Activated CD4-positive, alpha-beta memory T cell treated with anti-CD3 and anti-CD28 coated beads, Interleukin-2, amount 10 ng/mL, durations not matched to agents 7 days and 5 days (primary cell): ENCODE measurements around the gene FGF12. TPM values are rescaled to one million over a fixed set of nuclear protein-coding genes. Genes with fewer than 3 reads are reported as not detected.
A peak's percentile ranks its signal among the peaks of the same experiment; 100 is the strongest.

Experiments used
- CTCF ChIA-PET: fragments of 350-600 bp; sonication (Branson Sonifier 250); formaldehyde crosslinking; loops from one replicate; lab custom pipeline; 2021; ENCODE audit warnings: antibody characterized with exemption, inconsistent platforms; lab: Charles Lee
- POLR2A ChIA-PET: fragments of 350-600 bp; sonication (Branson Sonifier 250); formaldehyde crosslinking; loops from one replicate; lab custom pipeline; 2021; ENCODE audit warnings: antibody characterized with exemption; lab: Charles Lee
- DNase-seq: peaks from one replicate; pipeline ENCODE4 v3.0.0-alpha.2; 2020
- H3K27ac Mint-ChIP-seq: one replicate; pipeline ENCODE4 v1.8.0; 2021; ENCODE audit warnings: mild to moderate bottlenecking, mixed read lengths
- H3K27me3 Mint-ChIP-seq: one replicate; pipeline ENCODE4 v1.8.0; 2021; ENCODE audit warnings: mixed read lengths
- H3K36me3 Mint-ChIP-seq: one replicate; pipeline ENCODE4 v1.8.0; 2021; ENCODE audit warnings: low read depth, mixed read lengths
- H3K4me1 Mint-ChIP-seq: one replicate; pipeline ENCODE4 v1.8.0; 2021; ENCODE audit warnings: mixed read lengths
- H3K4me3 Mint-ChIP-seq: one replicate; pipeline ENCODE4 v1.8.0; 2021; ENCODE audit warnings: mild to moderate bottlenecking, mixed read lengths
- H3K9me3 Mint-ChIP-seq: one replicate; pipeline ENCODE4 v1.8.0; 2021; ENCODE audit warnings: mixed read lengths
- total RNA-seq, 2 experiments: library from RNA; stranded (reverse); gene quantifications; one replicate each; pipeline ENCODE4 v1.2.3, GENCODE V29; 2021

FGF12 gene
- total RNA-seq, 2 experiments from 2014 or later = not detected

DNA sequence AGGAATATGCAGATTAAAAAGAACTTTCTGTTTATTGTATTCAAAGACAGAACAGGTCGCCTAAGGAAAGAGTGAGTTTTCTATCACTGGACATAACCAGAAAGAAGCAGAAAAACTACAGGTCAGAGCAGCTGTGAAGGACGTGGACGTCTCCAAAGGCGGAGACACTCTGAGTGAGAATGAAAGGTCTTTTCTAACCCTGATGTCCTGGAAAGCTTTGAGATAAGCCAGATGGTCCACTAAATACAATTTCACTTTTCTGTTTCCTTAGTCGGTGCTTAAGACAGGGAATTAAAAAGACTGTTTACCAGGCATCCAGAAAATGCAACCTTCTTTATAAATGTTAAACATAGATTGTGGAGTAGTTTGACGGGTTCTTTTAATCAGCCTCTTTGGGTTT, 360.4 kb downstream of the FGF12 start:
- H3K27ac Mint-ChIP-seq = no peak overlapping the region
- DNase-seq = no peak
- H3K9me3 Mint-ChIP-seq = no peaks in the 10 kb centered on the region
- CTCF ChIA-PET = no interaction called here
- H3K27me3 Mint-ChIP-seq = no peaks in the 10 kb centered on the region
- H3K4me3 Mint-ChIP-seq = no peak overlapping the region
- POLR2A ChIA-PET = no interaction called here
- no peaks in the 10 kb centered on the region for H3K36me3 Mint-ChIP-seq
- H3K4me1 Mint-ChIP-seq = no peaks in the 10 kb centered on the region

DNA sequence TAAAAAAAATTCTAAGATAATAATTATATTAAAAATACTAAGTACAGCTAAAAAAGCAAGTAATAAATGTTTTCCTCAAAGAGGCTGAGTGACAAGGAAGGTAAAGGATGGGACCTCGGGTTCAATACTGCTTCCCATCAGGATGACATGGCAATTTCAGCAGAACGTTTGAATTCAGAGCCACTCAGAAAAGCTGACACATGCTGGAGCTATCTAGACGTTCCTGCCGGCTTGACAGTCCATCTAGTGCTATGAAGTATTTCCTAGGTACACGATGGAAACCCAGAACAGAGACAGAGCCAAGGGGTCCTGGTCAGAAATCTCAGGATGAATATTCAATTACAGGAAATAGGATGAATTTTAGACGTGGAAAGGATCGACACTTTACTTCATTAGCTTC, 361.8 kb downstream of the FGF12 start:
- H3K4me3 Mint-ChIP-seq = no peak overlapping the region
- no peaks in the 10 kb centered on the region for H3K36me3 Mint-ChIP-seq
- ChIA-PET CTCF (no interaction called here), POLR2A (no interaction called here)
- no peaks in the 10 kb centered on the region for H3K9me3 Mint-ChIP-seq
- no peak for DNase-seq
- no peak overlapping the region for H3K27ac Mint-ChIP-seq
- no peaks in the 10 kb centered on the region for H3K4me1 Mint-ChIP-seq
- no peaks in the 10 kb centered on the region for H3K27me3 Mint-ChIP-seq

DNA sequence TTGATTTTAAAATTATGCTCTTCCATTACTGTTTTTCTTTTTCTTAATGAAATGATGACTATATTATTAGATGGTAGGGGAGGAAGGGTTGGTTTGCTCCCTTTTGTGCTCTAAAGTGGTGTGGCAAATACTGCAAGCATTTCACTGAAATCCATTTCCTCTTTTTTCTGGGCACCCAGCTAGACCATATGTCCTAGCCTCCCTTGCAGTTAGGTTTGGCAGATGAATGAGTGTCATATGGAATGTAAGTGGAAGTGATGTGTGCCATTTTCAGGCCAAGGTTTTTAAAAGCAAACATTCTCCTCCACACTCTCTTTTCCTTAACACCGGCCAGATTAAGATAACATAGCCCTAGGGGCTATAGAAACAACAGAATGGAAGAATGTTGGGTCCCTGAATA, 363.0 kb downstream of the FGF12 start:
- H3K4me1 Mint-ChIP-seq = no peaks in the 10 kb centered on the region
- no peak overlapping the region for H3K4me3 Mint-ChIP-seq
- ChIA-PET POLR2A (no interaction called here), CTCF (no interaction called here)
- no peaks in the 10 kb centered on the region for H3K9me3 Mint-ChIP-seq
- H3K36me3 Mint-ChIP-seq = no peaks in the 10 kb centered on the region
- H3K27ac Mint-ChIP-seq = no peak overlapping the region
- DNase-seq = no peak
- no peaks in the 10 kb centered on the region for H3K27me3 Mint-ChIP-seq

DNA sequence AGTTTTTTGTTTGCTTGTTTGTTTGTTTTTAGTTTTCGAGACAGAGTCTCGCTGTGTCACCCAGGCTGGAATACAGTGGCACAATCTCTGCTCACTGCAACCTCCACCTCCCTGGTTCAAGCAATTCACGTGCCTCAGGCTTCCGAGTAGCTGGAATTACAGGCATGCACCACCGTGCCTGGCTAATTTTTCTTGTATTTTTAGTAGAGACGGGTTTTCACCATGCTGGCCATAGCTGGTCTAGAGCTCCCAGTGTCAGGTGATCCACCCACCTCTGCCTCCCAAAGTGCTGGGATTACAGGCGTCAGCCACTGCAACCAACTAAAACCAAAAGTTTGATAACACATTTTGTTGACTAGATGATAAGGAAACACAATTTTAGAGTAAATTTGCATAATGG, 372.7 kb downstream of the FGF12 start:
- no peaks in the 10 kb centered on the region for H3K27me3 Mint-ChIP-seq
- DNase-seq = no peak
- H3K36me3 Mint-ChIP-seq = no peaks in the 10 kb centered on the region
- H3K4me1 Mint-ChIP-seq = no peaks in the 10 kb centered on the region
- ChIA-PET POLR2A (no interaction called here), CTCF (no interaction called here)
- no peak overlapping the region for H3K4me3 Mint-ChIP-seq
- no peaks in the 10 kb centered on the region for H3K9me3 Mint-ChIP-seq
- no peak overlapping the region for H3K27ac Mint-ChIP-seq

GRCh38 chr3:192352142-192352541, 375.2 kb downstream of the FGF12 start:
- DNase-seq = no peak
- ChIA-PET POLR2A (no interaction called here), CTCF (no interaction called here)
- no peak overlapping the region for H3K27ac Mint-ChIP-seq
- H3K4me1 Mint-ChIP-seq = no peaks in the 10 kb centered on the region
- H3K4me3 Mint-ChIP-seq = no peak overlapping the region
- no peaks in the 10 kb centered on the region for H3K27me3 Mint-ChIP-seq
- H3K9me3 Mint-ChIP-seq = no peaks in the 10 kb centered on the region
- no peaks in the 10 kb centered on the region for H3K36me3 Mint-ChIP-seq

GRCh38 chr3:192351441-192351840, 375.9 kb downstream of the FGF12 start:
- H3K27me3 Mint-ChIP-seq = no peaks in the 10 kb centered on the region
- no peaks in the 10 kb centered on the region for H3K9me3 Mint-ChIP-seq
- no peak overlapping the region for H3K4me3 Mint-ChIP-seq
- H3K36me3 Mint-ChIP-seq = no peaks in the 10 kb centered on the region
- CTCF ChIA-PET = no interaction called here
- H3K4me1 Mint-ChIP-seq = no peaks in the 10 kb centered on the region
- no peak for DNase-seq
- no peak overlapping the region for H3K27ac Mint-ChIP-seq
- POLR2A ChIA-PET = no interaction called here

DNA sequence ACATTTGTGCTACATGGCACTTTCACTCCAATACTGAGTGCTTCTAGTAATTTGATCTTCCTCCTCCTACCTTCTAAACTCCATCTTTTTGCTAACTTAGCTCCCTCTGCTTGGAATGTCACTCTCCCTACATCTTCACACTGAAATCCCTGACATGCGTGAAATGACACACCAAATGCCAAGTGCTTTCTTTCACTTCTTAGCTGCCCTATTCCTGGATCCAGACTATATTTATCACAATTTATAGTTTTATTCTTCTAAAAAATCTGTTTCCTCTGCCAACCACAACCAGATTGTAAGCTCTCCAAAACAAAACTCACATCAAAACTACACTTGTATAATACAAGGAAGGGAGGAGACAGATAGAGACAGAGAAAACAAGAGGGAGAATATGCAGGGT, 387.3 kb downstream of the FGF12 start:
- Mint-ChIP-seq H3K27ac (no peak overlapping the region), H3K27me3 (no peaks in the 10 kb centered on the region), H3K36me3 (no peaks in the 10 kb centered on the region), H3K4me3 (no peak overlapping the region), H3K9me3 (no peaks in the 10 kb centered on the region), H3K4me1 (no peaks in the 10 kb centered on the region)
- DNase-seq = no peak
- POLR2A ChIA-PET = no interaction called here
- CTCF ChIA-PET = no interaction called here

- Mint-ChIP-seq H3K27ac (no peak overlapping the region), H3K36me3 (no peaks in the 10 kb centered on the region), H3K4me1 (no peaks in the 10 kb centered on the region), H3K9me3 (no peaks in the 10 kb centered on the region), H3K4me3 (no peak overlapping the region), H3K27me3 (no peaks in the 10 kb centered on the region)
- CTCF ChIA-PET = no interaction called here
- POLR2A ChIA-PET = no interaction called here
- no peak for DNase-seq
Measured at GRCh38 chr3:192339214-192339613, 388.1 kb downstream of the FGF12 start.

GRCh38 chr3:192336286-192336685, 391.1 kb downstream of the FGF12 start:
- POLR2A ChIA-PET = no interaction called here
- Mint-ChIP-seq H3K4me3 (no peak overlapping the region), H3K4me1 (peaks cover 12% of the 10 kb centered on the region), H3K27me3 (no peaks in the 10 kb centered on the region), H3K27ac (no peak overlapping the region), H3K36me3 (no peaks in the 10 kb centered on the region), H3K9me3 (no peaks in the 10 kb centered on the region)
- CTCF ChIA-PET = no interaction called here
- no peak for DNase-seq

DNA sequence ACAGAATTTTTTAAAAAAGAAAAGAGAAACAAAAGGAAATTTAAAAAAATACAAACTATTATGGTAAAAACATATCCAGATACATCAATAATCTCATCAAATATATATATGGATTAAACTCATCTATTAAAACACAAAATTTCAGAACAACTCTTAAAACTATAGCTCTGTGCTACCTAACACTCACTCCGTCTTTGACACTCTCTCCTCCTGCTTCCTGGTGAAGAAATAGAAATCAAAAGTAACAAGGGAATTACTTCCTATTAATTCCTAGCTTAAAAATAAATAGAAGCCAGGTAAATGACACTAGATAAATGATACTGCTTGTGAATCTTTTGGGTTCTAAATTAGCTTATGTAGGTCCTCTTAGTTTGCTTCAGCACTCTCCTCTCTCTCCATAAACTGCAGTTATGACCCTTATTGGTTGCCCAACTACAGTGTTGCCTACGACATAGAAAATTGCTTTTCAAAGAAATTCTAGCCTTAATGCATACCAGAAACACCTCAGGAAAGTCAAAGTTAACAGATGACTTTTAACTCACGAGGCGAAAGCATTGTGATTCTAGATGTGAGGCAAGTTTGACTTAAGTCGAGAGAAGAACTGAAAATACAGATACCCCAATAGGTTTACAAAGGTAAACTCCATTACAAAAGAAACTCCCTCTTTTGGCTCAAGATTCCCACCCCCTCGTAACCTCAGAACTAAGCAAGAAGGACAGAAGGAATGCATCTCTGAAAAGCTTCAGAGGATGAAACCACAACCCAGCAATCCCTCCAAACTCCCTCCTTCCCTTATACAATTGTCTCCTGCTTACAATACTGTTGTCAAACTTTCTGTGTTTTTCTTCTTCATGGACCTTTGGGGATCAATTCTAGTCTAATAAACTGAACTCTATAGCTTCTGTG, 394.7 kb downstream of the FGF12 start:
- Mint-ChIP-seq H3K4me1 (peaks cover 12% of the 10 kb centered on the region), H3K4me3 (no peak overlapping the region), H3K27ac (no peak overlapping the region), H3K9me3 (no peaks in the 10 kb centered on the region), H3K36me3 (no peaks in the 10 kb centered on the region), H3K27me3 (no peaks in the 10 kb centered on the region)
- DNase-seq = no peak
- CTCF ChIA-PET = no interaction called here
- POLR2A ChIA-PET = no interaction called here

DNA sequence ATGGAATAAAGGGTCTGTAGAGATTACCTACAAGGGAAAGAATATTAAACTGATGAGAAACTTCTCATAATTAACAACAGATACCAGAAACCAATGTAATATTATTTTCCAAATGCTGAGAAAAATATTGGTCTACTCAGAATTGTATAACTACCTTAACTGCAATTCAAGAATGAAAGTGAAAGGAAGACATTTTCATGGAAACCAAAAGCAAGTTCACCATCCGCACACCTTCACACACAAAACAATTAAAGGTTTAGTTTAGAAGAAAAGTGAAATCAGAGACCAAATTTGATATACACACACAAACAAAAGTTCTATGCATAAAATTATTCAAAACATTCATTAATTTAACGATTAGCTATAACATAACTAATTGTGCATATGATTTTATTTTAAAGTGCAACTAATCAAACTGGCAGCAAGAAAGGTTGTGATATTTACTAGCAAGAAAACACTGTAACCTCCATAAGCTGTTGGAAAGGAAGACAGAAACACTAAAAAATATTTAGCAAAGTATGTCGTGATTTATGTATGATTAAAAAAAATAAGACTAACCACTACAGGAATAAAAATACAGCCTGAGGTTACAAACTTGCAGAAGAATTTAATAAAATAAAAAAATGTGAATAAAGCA, 395.5 kb downstream of the FGF12 start:
- H3K27ac Mint-ChIP-seq = no peak overlapping the region
- no peaks in the 10 kb centered on the region for H3K9me3 Mint-ChIP-seq
- DNase-seq = no peak
- peak overlapping the region; percentile 50 for H3K4me3 Mint-ChIP-seq
- no peaks in the 10 kb centered on the region for H3K36me3 Mint-ChIP-seq
- peaks cover 12% of the 10 kb centered on the region for H3K4me1 Mint-ChIP-seq
- CTCF ChIA-PET = no interaction called here
- POLR2A ChIA-PET = no interaction called here
- H3K27me3 Mint-ChIP-seq = no peaks in the 10 kb centered on the region

GRCh38 chr3:192326656-192327055, 400.7 kb downstream of the FGF12 start:
- Mint-ChIP-seq H3K9me3 (peaks cover 3% of the 10 kb centered on the region), H3K4me3 (no peak overlapping the region), H3K4me1 (peaks cover 4% of the 10 kb centered on the region), H3K27me3 (peaks cover 2% of the 10 kb centered on the region), H3K27ac (no peak overlapping the region), H3K36me3 (no peaks in the 10 kb centered on the region)
- no peak for DNase-seq
- ChIA-PET CTCF (no interaction called here), POLR2A (no interaction called here)

DNA sequence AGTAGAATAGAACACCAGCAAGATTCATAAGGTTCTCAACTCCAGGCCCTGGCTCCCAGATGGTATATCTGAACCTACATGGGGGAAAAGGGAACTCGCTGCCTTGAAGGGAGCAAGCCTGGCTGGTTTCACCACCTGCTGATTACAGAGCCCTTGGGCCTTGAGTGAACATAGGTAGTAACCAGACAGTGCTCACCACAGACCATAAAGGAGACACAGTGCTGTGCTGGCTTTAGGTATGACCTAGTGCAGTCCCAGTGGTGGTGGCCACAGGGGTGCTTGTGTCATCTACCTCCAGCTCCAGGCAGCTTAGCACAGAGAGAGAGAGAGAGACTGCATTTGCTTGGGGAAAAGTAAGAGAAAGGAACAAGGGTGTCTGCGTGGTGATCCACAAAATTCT, 409.8 kb downstream of the FGF12 start:
- no peak for DNase-seq
- Mint-ChIP-seq H3K36me3 (no peaks in the 10 kb centered on the region), H3K27ac (no peak overlapping the region), H3K27me3 (peaks cover 2% of the 10 kb centered on the region), H3K4me1 (no peaks in the 10 kb centered on the region), H3K9me3 (no peaks in the 10 kb centered on the region), H3K4me3 (no peak overlapping the region)
- CTCF ChIA-PET = no interaction called here
- POLR2A ChIA-PET = no interaction called here

DNA sequence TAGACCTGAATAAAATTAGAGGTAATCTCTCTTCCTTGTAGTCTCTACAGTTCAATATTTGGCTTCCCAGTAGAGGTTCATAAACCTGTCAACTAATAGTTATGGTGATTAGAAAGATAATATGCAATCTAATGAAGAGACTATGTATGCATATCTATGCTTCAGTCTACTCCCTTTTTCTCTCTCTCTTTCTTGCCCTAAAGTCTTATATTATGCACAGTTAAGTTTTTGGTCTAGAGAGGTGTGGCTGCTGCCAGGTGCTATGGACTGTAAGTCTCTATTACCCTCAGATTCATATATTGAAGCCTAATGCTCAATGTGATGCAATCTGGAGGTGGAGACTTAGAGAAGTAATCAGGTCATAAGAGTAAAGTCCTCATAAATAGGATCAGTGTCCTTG, 413.7 kb downstream of the FGF12 start:
- no peaks in the 10 kb centered on the region for H3K36me3 Mint-ChIP-seq
- ChIA-PET POLR2A (no interaction called here), CTCF (no interaction called here)
- H3K27me3 Mint-ChIP-seq = no peaks in the 10 kb centered on the region
- H3K9me3 Mint-ChIP-seq = no peaks in the 10 kb centered on the region
- no peak overlapping the region for H3K4me3 Mint-ChIP-seq
- no peak for DNase-seq
- H3K4me1 Mint-ChIP-seq = no peaks in the 10 kb centered on the region
- no peak overlapping the region for H3K27ac Mint-ChIP-seq
